T-helper 22 cell (primary cell): ENCODE data around the gene GLI3.

Source experiments
- DNase-seq: peaks from one replicate; pipeline ENCODE4 v3.0.0-alpha.2; 2020; ENCODE audit warnings: low read depth

Gene GLI3

GRCh38 chr7:42175834-42176723, 60.9 kb downstream of the GLI3 start:
- no peak for DNase-seq

- no peak for DNase-seq
Observed at GRCh38 chr7:42174391-42174912, 62.6 kb downstream of the GLI3 start.

GRCh38 chr7:42170724-42171123, 66.3 kb downstream of the GLI3 start:
- DNase-seq, result no peak

GRCh38 chr7:42168512-42168911, 68.5 kb downstream of the GLI3 start:
- no peak for DNase-seq

- no peak for DNase-seq
Observed at GRCh38 chr7:42167631-42168236, 69.3 kb downstream of the GLI3 start.

- no peak for DNase-seq
Observed at GRCh38 chr7:42167206-42167605, 69.8 kb downstream of the GLI3 start.

GRCh38 chr7:42164881-42165428, 72.1 kb downstream of the GLI3 start:
- DNase-seq, result no peak

- no peak for DNase-seq
Observed at GRCh38 chr7:42162560-42163325, 74.3 kb downstream of the GLI3 start.

- no peak for DNase-seq
Observed at GRCh38 chr7:42161719-42162118, 75.3 kb downstream of the GLI3 start.

- no peak for DNase-seq
Observed at GRCh38 chr7:42161110-42161509, 75.9 kb downstream of the GLI3 start.

- no peak for DNase-seq
Observed at GRCh38 chr7:42159130-42159529, 77.9 kb downstream of the GLI3 start.

GRCh38 chr7:42156967-42157721, 79.9 kb downstream of the GLI3 start:
- no peak for DNase-seq

GRCh38 chr7:42156291-42156865, 80.6 kb downstream of the GLI3 start:
- DNase-seq, result no peak

GRCh38 chr7:42155584-42156290, 81.3 kb downstream of the GLI3 start:
- DNase-seq, result no peak

- DNase-seq, result no peak
Observed at GRCh38 chr7:42154173-42154572, 82.8 kb downstream of the GLI3 start.

GRCh38 chr7:42152329-42153205, 84.4 kb downstream of the GLI3 start:
- no peak for DNase-seq

GRCh38 chr7:42151309-42151708, 85.7 kb downstream of the GLI3 start:
- DNase-seq, result no peak

- DNase-seq, result no peak
Observed at GRCh38 chr7:42145539-42145938, 91.5 kb downstream of the GLI3 start.

GRCh38 chr7:42144604-42145003, 92.4 kb downstream of the GLI3 start:
- DNase-seq, result no peak
